C4-2B (cell line): ENCODE data around the gene DLGAP4.

Experiments used
- CTCF ChIP-seq: fragments of 450-650 bp; conservative IDR thresholded peaks from 2 replicates; pipeline ENCODE4 v1.5.1; 2017; ENCODE audit warnings: mild to moderate bottlenecking
- ZFX ChIP-seq: fragments of 450-650 bp; IDR thresholded peaks from 2 replicates; pipeline ENCODE4 v1.6.1; 2017

GRCh38 chr20:36446557-36446956, 140.4 kb downstream of the DLGAP4 start:
- TF ChIP-seq CTCF (no peak), ZFX (no peak)
